ENCODE data around the gene P3H4.

GRCh38 chr17:41818024-41818423, 6.3 kb upstream of the P3H4 start:
- TF ChIP-seq GABPA (IDR thresholded peaks at IDR 0.05; ENCODE audit: low read depth) (no peak), CTCF (IDR thresholded peaks at IDR 0.05; ENCODE audit: insufficient read depth, low read length) (no peak)

Data from HL-60 (cell line).